GM18907 (cell line): ENCODE measurements around the gene RFC4.

Experiments used
- ATAC-seq: cut with Tn5 transposase; IDR thresholded peaks from one replicate; pipeline ENCODE4 v1.9.1; 2021; ENCODE audit warnings: mild to moderate bottlenecking, moderate library complexity; ENCODE audit not compliant: unreplicated experiment

Gene RFC4

GRCh38 chr3:186787642-186788481 lies 18.4 kb downstream of the RFC4 start:
- ATAC-seq = no peak

- no peak for ATAC-seq
Measured at GRCh38 chr3:186786922-186787321, 19.4 kb downstream of the RFC4 start.

- no peak for ATAC-seq
Measured at GRCh38 chr3:186785495-186786018, 20.7 kb downstream of the RFC4 start.

GRCh38 chr3:186784820-186785494 lies 21.3 kb downstream of the RFC4 start:
- no peak for ATAC-seq

- peak; percentile 65 for ATAC-seq
Measured at GRCh38 chr3:186783731-186784515, 22.4 kb downstream of the RFC4 start.

GRCh38 chr3:186783058-186783730 lies 23.1 kb downstream of the RFC4 start, which contains the start of gene EIF4A2:
Gene EIF4A2, plus strand, starts transcription at chr3:186783577. Its CDS starts 34 bp downstream, at chr3:186783611.
- ATAC-seq = peak; percentile 71

GRCh38 chr3:186782542-186783057 lies 23.7 kb downstream of the RFC4 start:
- ATAC-seq = peak; percentile 21

GRCh38 chr3:186779204-186779603 lies 27.1 kb downstream of the RFC4 start:
- ATAC-seq = no peak

GRCh38 chr3:186775999-186776398 lies 30.3 kb downstream of the RFC4 start:
- no peak for ATAC-seq

GRCh38 chr3:186772701-186773417 lies 33.4 kb downstream of the RFC4 start:
- ATAC-seq = peak; percentile 92

GRCh38 chr3:186772281-186772694 lies 34.0 kb downstream of the RFC4 start:
- ATAC-seq = peak; percentile 36

GRCh38 chr3:186760897-186761447 lies 45.3 kb downstream of the RFC4 start:
- ATAC-seq = no peak

- no peak for ATAC-seq
Measured at GRCh38 chr3:186760141-186760833, 46.0 kb downstream of the RFC4 start.

GRCh38 chr3:186759231-186759930 lies 46.9 kb downstream of the RFC4 start:
- no peak for ATAC-seq

- no peak for ATAC-seq
Measured at GRCh38 chr3:186757686-186758220, 48.5 kb downstream of the RFC4 start.

GRCh38 chr3:186757214-186757613 lies 49.1 kb downstream of the RFC4 start:
- no peak for ATAC-seq

- ATAC-seq = no peak
Measured at GRCh38 chr3:186754871-186755270, 51.4 kb downstream of the RFC4 start.

GRCh38 chr3:186754006-186754405 lies 52.3 kb downstream of the RFC4 start:
- ATAC-seq = no peak
